HepG2 (cell line): ENCODE data around the gene PKN2. TPM values are rescaled to one million over a fixed set of nuclear protein-coding genes. Genes with fewer than 3 reads are reported as not detected.

Source experiments
- ATAC-seq: fragments of 200-7000 bp; cut with Tn5 transposase; 3 replicates; pipeline ENCODE4 v1.9.1; 2020; ENCODE audit warnings: mild to moderate bottlenecking, moderate library complexity
- BruUV-seq: library from RNA; stranded (reverse); fragments of 400-500 nt; replicated peaks from 2 replicates; lab custom pipeline; 2021; lab: Mats Ljungman, UMichigan
- CTCF ChIA-PET: fragments of 300-600 bp; formaldehyde crosslinking; extraction: SDS; loops from one replicate; lab custom pipeline; 2021; ENCODE audit warnings: low total read pairs, inconsistent platforms, low intra/inter-chr PET ratio; lab: Yijun Ruan, JAX
- POLR2A ChIA-PET: fragments of 350-600 bp; sonication (Branson Sonifier 250); formaldehyde crosslinking; loops from one replicate; lab custom pipeline; 2020; ENCODE audit warnings: antibody characterized with exemption, inconsistent platforms; lab: Yijun Ruan, JAX
- DNase-seq: peaks from one replicate; pipeline ENCODE4 v3.0.0-alpha.2; 2015; ENCODE audit warnings: low spot score
- FAIRE-seq: peaks from 3 replicates; lab custom pipeline; 2011; peaks lifted over from hg19 to GRCh38; lab: Jason Lieb, UNC
- H2AFZ ChIP-seq: one replicate; pipeline ENCODE4 v1.6.1; 2011; ENCODE audit warnings: low read length, inconsistent platforms
- H3K27ac ChIP-seq: fragments of 300-600 bp; 3 replicates; pipeline ENCODE4 v1.8.0; 2011; ENCODE audit warnings: mixed run types, mild to moderate bottlenecking, mixed read lengths, low read length, inconsistent platforms; ENCODE audit not compliant: insufficient read depth; ENCODE audit errors: extremely low read length
- H3K27me3 ChIP-seq, 2 experiments: fragments of 200-600 bp in 1 of 2; 2 replicates in 1 of 2; 3 replicates in 1 of 2; pipeline versions ENCODE4 v1.6.0 to v1.8.0; 2011; ENCODE audit warnings: low read length in 2 of 2, mild to moderate bottlenecking in 2 of 2, moderate library complexity in 2 of 2, inconsistent platforms in 1 of 2; ENCODE audit not compliant: insufficient read depth in 2 of 2, control insufficient read depth in 1 of 2
- H3K36me3 ChIP-seq, 2 experiments: fragments of 200-600 bp in 1 of 2; replicated peaks in 1 of 2; 2 replicates in 1 of 2; 3 replicates in 1 of 2; pipeline versions ENCODE4 v1.5.1 to v1.8.0; 2011; ENCODE audit warnings: low read length in 2 of 2, inconsistent platforms in 1 of 2; ENCODE audit not compliant: insufficient read depth in 2 of 2, control insufficient read depth in 1 of 2
- H3K4me1 ChIP-seq: 2 replicates; pipeline ENCODE4 v1.5.1; 2012; ENCODE audit warnings: low read length, inconsistent platforms; ENCODE audit not compliant: insufficient read depth
- H3K4me2 ChIP-seq: 2 replicates; pipeline ENCODE4 v1.6.0; 2011; ENCODE audit warnings: low read depth, low read length, inconsistent platforms
- H3K4me3 ChIP-seq, 3 experiments: fragments of 200-600 bp in 1 of 3; sonication (generic), shearing (Covaris generic) in 1 of 3; replicated peaks in 1 of 3; 2 replicates each; pipeline ENCODE4 v1.5.1; 2011 to 2016; ENCODE audit warnings: low read length in 3 of 3, inconsistent platforms in 2 of 3, low read depth in 2 of 3, mild to moderate bottlenecking in 2 of 3, control low read depth in 1 of 3, mixed read lengths in 1 of 3; ENCODE audit not compliant: insufficient read depth in 1 of 3
- H3K79me2 ChIP-seq: one replicate; pipeline ENCODE4 v1.6.1; 2011; ENCODE audit warnings: low read length, inconsistent platforms; ENCODE audit not compliant: insufficient read depth
- H3K9ac ChIP-seq: 2 replicates; pipeline ENCODE4 v1.6.0; 2011; ENCODE audit warnings: mild to moderate bottlenecking, low read depth, low read length, inconsistent platforms; ENCODE audit not compliant: insufficient read depth
- H3K9me3 ChIP-seq: 2 replicates; pipeline ENCODE4 v1.5.1; 2012; ENCODE audit warnings: mild to moderate bottlenecking, low read length
- H4K20me1 ChIP-seq: 2 replicates; pipeline ENCODE4 v1.6.0; 2011; ENCODE audit warnings: inconsistent platforms, mild to moderate bottlenecking, low read length, moderate library complexity; ENCODE audit not compliant: insufficient read depth
- DNMT1 ChIP-seq: sonication (generic); formaldehyde crosslinking; IDR thresholded peaks from 2 replicates; pipeline ENCODE4 v1.5.1; 2020; ENCODE audit warnings: mild to moderate bottlenecking, missing genetic modification reagents
- MTA1 ChIP-seq: sonication (generic); formaldehyde crosslinking; IDR thresholded peaks from 2 replicates; pipeline ENCODE4 v1.4.0; 2020; ENCODE audit warnings: missing genetic modification reagents, mild to moderate bottlenecking, borderline replicate concordance
- RNF2 ChIP-seq: fragments of 450-650 bp; conservative IDR thresholded peaks from 2 replicates; pipeline ENCODE4 v1.6.1; 2016; ENCODE audit warnings: low read depth
- TP53 ChIP-seq: sonication (generic); formaldehyde crosslinking; conservative IDR thresholded peaks from 2 replicates; pipeline ENCODE4 v1.4.0; 2020; ENCODE audit warnings: missing genetic modification reagents
- WGBS: methylation state at CpG from one replicate; pipeline ENCODE4 v1.1.6; 2017; ENCODE audit warnings: low lambda C conversion rate; 5-methylcytosine and 5-hydroxymethylcytosine counted together
- in situ Hi-C: cut with HindIII; loops from 2 replicates; pipeline ENCODE4 v1.10.0; 2017; ENCODE audit warnings: low pct_unique_long_range_greater_than_20kb; ENCODE audit not compliant: extremely low pct_ligation_motif_present
- intact Hi-C: fragments of 100-400 bp; cut with micrococcal nuclease; formaldehyde crosslinking; loops from one replicate; pipeline ENCODE4 v1.10.0; 2022; ENCODE audit not compliant: unreplicated experiment
- polyA plus RNA-seq, 8 experiments: library from polyadenylated mRNA; depleted of rRNA in 3 of 8; stranded (reverse) in 7 of 8; unstranded in 1 of 8; fragments of >200 nt; fragmentation: Illumina TruSeq in 4 of 8; extraction: Trizol in 4 of 8; gene quantifications; 2 replicates each; pipeline versions ENCODE4 v1.2.1 to v1.2.3, GENCODE V29; 2011 to 2016; ENCODE audit warnings: low read depth in 4 of 8, missing spikeins in 1 of 8, mixed read lengths in 1 of 8; ENCODE audit not compliant: insufficient read depth in 1 of 8
- total RNA-seq, 5 experiments: library from RNA; depleted of rRNA; stranded (reverse); fragments of >200 nt; fragmentation: Illumina TruSeq; extraction: Trizol; gene quantifications; 2 replicates each; pipeline ENCODE4 v1.2.3, GENCODE V29; 2016; ENCODE audit warnings: low read depth in 1 of 5
- TF ChIP-seq, protein P1 (sequence below): IDR thresholded peaks from 2 replicates; pipeline ENCODE4 v1.6.1; 2012; ENCODE audit warnings: low read length, improper control_type of control experiment
- TF ChIP-seq, protein P2 (sequence below): sonication (generic); formaldehyde crosslinking; IDR thresholded peaks from one replicate; pipeline ENCODE4 v1.5.1; 2020; ENCODE audit warnings: mild to moderate bottlenecking, missing genetic modification reagents; ENCODE audit errors: not compliant biosample characterization

PKN2 gene
- total and polyA plus RNA-seq, 2 of the 13 experiments (the other 11 are each of a cell fraction or from before 2014, with no cell fraction given) = 17.0 to 29.4 TPM

DNA sequence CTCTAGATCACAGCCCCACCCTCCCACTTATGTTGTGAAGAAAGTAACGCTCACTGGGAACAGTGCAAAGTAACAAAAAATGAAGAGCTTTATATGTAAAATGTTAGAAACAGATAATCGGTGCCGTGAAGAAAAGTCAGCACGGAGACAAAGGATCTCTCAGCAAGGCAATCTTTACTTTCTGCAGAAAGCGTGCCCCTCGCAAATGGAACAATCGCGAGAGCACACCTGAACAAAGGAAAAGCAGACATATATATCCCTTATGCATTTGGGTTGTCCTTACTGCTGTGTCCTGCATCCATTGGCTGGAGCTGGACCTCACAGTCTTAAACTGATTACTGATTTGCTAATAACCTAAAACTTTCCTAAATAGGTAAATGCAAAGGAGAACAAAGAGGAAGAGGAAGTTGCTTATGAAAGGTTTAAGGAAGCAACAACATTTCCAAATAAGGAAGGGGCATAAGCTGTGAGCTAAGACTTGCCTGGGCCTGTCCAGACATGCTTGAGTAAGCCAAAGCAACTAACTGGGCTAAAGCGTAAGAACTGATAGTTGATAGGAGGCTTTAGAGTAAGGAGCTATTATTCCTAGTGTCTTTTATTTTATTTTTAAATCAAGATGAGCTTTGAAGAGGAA lies 117.6 kb downstream of the PKN2 start:
- no TSS peak for BruUV-seq
- ChIA-PET CTCF (no interaction called here), POLR2A (no interaction called here)
- DNase-seq (no peak), FAIRE-seq (no peak), ATAC-seq (no peak)
- intact Hi-C loops (no loop called here), in situ Hi-C loops (no loop called here)
- Histone ChIP-seq H3K9me3 (no peaks in the 10 kb centered on the region), H3K79me2 (no peaks in the 10 kb centered on the region), H3K9ac (no peak overlapping the region), H4K20me1 (no peaks in the 10 kb centered on the region), H3K4me2 (no peak overlapping the region), H3K27me3 (no peaks in the 10 kb centered on the region), H3K4me3 (no peak overlapping the region), H3K27ac (peak overlapping the region; percentile 18), H3K36me3 (peaks cover 6 to 30% of the 10 kb centered on the region in 2 experiments), H3K4me1 (no peaks in the 10 kb centered on the region), H2AFZ (no peak overlapping the region)
- 0 out of 2 replicates have a peak, but pooled peaks have one; percentile 80 for TF ChIP-seq TP53
- TF ChIP-seq MTA1 (CRISPR knock-in tag) = no peak
- 98% methylated on average over 9 of the region's 9 CpGs for whole genome bisulfite sequencing

DNA sequence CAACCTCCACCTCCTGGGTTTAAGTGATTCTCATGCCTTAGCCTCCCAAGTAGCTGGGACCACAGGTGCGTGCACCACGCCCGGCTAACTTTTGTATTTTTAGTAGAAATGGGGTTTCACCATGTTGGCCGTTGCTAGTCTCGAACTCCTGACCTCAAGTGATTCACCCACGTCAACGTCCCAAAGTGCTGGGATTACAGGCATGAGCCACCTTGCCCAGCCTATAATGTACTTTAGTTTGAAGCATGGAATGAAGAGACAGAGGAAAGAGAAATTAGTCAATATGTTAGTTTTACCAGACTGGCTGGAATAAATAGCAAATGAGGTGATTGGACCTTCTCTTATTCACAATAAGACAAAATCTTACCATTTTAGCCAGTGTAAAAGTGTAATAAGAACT lies 118.3 kb downstream of the PKN2 start:
- FAIRE-seq (no peak), ATAC-seq (no peak), DNase-seq (no peak)
- H3K79me2 ChIP-seq = no peaks in the 10 kb centered on the region
- H3K4me1 ChIP-seq = no peaks in the 10 kb centered on the region
- no peaks in the 10 kb centered on the region for H3K9me3 ChIP-seq
- 94% methylated on average over 7 of the region's 7 CpGs for WGBS
- ChIA-PET CTCF (no interaction called here), POLR2A (no interaction called here)
- no peaks in the 10 kb centered on the region for H4K20me1 ChIP-seq
- in situ Hi-C loops (no loop called here), intact Hi-C loops (no loop called here)
- no TSS peak for BruUV-seq
- H3K9ac ChIP-seq = no peak overlapping the region
- H3K36me3 ChIP-seq = peaks cover 6 to 32% of the 10 kb centered on the region in 2 experiments
- H3K4me2 ChIP-seq = no peak overlapping the region
- no peak overlapping the region for H3K27ac ChIP-seq
- H3K27me3 ChIP-seq = no peaks in the 10 kb centered on the region
- no peak overlapping the region for H2AFZ ChIP-seq
- H3K4me3 ChIP-seq = no peak overlapping the region
- TF ChIP-seq RNF2 (no peak), DNMT1 (CRISPR knock-in tag) (no peak)
- TF ChIP-seq, protein P1, sequence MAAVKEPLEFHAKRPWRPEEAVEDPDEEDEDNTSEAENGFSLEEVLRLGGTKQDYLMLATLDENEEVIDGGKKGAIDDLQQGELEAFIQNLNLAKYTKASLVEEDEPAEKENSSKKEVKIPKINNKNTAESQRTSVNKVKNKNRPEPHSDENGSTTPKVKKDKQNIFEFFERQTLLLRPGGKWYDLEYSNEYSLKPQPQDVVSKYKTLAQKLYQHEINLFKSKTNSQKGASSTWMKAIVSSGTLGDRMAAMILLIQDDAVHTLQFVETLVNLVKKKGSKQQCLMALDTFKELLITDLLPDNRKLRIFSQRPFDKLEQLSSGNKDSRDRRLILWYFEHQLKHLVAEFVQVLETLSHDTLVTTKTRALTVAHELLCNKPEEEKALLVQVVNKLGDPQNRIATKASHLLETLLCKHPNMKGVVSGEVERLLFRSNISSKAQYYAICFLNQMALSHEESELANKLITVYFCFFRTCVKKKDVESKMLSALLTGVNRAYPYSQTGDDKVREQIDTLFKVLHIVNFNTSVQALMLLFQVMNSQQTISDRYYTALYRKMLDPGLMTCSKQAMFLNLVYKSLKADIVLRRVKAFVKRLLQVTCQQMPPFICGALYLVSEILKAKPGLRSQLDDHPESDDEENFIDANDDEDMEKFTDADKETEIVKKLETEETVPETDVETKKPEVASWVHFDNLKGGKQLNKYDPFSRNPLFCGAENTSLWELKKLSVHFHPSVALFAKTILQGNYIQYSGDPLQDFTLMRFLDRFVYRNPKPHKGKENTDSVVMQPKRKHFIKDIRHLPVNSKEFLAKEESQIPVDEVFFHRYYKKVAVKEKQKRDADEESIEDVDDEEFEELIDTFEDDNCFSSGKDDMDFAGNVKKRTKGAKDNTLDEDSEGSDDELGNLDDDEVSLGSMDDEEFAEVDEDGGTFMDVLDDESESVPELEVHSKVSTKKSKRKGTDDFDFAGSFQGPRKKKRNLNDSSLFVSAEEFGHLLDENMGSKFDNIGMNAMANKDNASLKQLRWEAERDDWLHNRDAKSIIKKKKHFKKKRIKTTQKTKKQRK = no peak
- TF ChIP-seq, protein P2, sequence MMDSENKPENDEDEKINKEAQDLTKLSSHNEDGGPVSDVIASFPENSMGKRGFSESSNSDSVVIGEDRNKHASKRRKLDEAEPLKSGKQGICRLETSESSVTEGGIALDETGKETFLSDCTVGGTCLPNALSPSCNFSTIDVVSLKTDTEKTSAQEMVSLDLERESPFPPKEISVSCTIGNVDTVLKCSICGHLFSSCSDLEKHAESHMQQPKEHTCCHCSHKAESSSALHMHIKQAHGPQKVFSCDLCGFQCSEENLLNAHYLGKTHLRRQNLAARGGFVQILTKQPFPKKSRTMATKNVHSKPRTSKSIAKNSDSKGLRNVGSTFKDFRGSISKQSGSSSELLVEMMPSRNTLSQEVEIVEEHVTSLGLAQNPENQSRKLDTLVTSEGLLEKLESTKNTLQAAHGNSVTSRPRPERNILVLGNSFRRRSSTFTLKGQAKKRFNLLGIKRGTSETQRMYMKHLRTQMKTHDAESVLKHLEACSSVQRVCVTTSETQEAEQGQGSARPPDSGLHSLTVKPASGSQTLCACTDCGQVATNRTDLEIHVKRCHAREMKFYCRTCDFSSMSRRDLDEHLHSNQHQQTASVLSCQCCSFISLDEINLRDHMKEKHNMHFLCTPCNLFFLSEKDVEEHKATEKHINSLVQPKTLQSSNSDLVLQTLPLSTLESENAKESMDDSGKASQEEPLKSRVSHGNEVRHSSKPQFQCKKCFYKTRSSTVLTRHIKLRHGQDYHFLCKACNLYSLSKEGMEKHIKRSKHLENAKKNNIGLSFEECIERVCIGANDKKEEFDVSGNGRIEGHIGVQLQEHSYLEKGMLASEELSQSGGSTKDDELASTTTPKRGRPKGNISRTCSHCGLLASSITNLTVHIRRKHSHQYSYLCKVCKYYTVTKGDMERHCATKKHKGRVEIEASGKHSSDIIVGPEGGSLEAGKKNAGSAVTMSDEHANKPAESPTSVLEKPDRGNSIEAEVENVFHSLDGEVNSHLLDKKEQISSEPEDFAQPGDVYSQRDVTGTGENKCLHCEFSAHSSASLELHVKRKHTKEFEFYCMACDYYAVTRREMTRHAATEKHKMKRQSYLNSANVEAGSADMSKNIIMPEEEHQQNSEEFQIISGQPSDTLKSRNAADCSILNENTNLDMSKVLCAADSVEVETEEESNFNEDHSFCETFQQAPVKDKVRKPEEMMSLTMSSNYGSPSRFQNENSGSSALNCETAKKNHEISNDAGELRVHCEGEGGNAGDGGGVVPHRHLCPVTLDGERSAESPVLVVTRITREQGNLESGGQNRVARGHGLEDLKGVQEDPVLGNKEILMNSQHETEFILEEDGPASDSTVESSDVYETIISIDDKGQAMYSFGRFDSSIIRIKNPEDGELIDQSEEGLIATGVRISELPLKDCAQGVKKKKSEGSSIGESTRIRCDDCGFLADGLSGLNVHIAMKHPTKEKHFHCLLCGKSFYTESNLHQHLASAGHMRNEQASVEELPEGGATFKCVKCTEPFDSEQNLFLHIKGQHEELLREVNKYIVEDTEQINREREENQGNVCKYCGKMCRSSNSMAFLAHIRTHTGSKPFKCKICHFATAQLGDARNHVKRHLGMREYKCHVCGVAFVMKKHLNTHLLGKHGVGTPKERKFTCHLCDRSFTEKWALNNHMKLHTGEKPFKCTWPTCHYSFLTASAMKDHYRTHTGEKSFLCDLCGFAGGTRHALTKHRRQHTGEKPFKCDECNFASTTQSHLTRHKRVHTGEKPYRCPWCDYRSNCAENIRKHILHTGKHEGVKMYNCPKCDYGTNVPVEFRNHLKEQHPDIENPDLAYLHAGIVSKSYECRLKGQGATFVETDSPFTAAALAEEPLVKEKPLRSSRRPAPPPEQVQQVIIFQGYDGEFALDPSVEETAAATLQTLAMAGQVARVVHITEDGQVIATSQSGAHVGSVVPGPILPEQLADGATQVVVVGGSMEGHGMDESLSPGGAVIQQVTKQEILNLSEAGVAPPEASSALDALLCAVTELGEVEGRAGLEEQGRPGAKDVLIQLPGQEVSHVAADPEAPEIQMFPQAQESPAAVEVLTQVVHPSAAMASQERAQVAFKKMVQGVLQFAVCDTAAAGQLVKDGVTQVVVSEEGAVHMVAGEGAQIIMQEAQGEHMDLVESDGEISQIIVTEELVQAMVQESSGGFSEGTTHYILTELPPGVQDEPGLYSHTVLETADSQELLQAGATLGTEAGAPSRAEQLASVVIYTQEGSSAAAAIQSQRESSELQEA (CRISPR knock-in tag) = no peak
